Activated T-helper 9 cell treated with anti-CD3 and anti-CD28 coated beads, Interleukin-2, amount 50 U/mL, for 16 hours (primary cell): ENCODE results near the gene ZNF28.
A peak's percentile ranks its signal among the peaks of the same experiment; 100 is the strongest.
"Not testable (repeated sequence)": the region's sequence is repeated elsewhere in the genome, so short reads cannot be mapped to it uniquely, and the experiment has no call there.

ENCODE experiments used
- DNase-seq: peaks from one replicate; pipeline ENCODE4 v3.0.0-alpha.2; 2020; ENCODE audit warnings: low read depth

ZNF28 gene

GRCh38 chr19:52778811-52779210 is 42.6 kb downstream of the ZNF28 start:
- peak; percentile 37 for DNase-seq

- DNase-seq, result not testable (repeated sequence)
These were observed 65.0 kb downstream of the ZNF28 start for GRCh38 chr19:52756447-52756846.

GRCh38 chr19:52749780-52750179 is 71.7 kb downstream of the ZNF28 start:
- no peak for DNase-seq

DNA sequence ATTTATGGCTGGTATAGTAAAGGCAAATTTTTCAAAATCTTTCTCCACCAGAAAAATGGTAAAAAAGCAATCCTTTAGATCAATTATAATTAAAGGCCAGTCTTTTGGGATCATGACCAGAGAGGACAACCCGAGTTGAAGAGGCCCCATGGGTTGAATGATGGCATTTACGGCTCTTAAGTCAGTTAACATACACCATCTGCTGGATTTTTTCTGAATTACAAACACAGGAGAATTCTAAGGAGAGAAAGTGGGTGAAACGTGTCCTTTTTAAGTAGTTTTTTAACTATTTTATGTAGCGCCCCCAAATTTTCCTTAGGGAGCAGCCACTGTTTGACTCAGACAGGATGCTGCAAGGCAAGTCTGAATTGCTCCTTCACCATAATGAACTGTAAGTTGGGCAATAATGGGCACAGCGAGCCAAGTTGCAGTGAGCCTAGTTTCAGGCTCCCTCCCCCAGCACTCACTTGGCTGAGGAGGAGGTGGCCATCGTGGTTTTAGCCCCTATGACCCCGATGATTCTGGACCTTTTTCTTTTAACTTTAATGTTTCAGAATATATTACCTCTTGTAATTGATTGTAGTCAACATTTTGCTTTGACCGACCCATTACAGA is 73.0 kb downstream of the ZNF28 start:
- DNase-seq, result no peak
